ENCODE results near the gene DISC1.

DISC1 gene

GRCh38 chr1:231632119-231632518 is 5.5 kb downstream of the DISC1 start:
- TF ChIP-seq, protein P1, sequence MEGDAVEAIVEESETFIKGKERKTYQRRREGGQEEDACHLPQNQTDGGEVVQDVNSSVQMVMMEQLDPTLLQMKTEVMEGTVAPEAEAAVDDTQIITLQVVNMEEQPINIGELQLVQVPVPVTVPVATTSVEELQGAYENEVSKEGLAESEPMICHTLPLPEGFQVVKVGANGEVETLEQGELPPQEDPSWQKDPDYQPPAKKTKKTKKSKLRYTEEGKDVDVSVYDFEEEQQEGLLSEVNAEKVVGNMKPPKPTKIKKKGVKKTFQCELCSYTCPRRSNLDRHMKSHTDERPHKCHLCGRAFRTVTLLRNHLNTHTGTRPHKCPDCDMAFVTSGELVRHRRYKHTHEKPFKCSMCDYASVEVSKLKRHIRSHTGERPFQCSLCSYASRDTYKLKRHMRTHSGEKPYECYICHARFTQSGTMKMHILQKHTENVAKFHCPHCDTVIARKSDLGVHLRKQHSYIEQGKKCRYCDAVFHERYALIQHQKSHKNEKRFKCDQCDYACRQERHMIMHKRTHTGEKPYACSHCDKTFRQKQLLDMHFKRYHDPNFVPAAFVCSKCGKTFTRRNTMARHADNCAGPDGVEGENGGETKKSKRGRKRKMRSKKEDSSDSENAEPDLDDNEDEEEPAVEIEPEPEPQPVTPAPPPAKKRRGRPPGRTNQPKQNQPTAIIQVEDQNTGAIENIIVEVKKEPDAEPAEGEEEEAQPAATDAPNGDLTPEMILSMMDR (IDR thresholded peaks at IDR 0.05) = no peak

DNA sequence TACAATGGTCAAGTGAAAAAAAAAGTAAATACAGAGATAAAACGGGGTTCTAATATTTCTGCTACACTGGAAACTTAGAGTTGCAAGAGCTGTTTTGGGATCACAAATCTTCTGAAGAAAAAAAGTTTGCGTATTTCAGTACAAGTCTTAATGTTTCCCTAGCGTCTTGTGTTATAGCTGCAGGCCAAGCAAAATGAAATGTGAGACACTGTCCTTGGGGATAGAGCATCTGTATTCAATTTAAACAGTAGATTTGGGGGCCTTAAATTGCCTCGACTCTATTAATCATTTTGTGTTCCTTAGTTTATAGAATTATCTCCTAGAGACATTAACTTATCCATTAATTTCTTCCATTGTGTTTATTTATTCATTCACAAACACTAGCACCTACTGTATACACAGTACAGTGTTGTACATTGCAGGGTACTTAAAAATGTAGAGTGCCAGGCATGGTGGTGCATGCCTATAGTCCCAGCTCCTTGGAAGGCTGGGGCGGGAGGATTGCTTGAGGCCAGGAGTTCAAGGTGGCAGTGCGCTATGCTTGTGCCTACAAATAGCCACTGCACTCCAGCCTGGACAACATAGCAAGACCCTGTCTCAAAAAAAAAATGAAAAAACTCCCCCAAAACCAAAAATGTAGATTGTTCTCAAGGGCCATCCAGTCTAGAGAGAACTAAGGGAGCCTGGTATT is 7.9 kb downstream of the DISC1 start:
- TF ChIP-seq, protein P1 (IDR thresholded peaks at IDR 0.05) = no peak

DNA sequence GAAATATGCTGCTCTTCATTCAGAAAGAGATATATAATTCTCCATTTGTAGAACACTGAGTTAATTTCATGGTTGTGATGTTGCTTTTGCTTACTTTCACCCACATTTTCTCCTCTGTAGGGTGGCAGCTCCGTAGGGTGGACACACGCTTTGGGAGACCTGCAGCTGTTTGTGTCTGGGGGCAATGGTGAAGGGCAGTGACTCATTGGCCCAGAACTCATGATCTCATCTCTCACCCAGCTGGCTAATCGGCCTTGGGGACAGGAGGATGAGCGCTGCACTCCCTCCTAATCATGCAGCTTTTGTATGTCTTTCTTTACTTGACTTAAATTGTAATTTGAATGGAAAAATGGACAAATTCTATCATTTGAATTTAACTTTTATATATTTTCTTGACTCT is 9.6 kb downstream of the DISC1 start:
- TF ChIP-seq, protein P1 (IDR thresholded peaks at IDR 0.05) = no peak

- TF ChIP-seq, protein P1 (IDR thresholded peaks at IDR 0.05) = no peak
These were observed 12.1 kb downstream of the DISC1 start for GRCh38 chr1:231638647-231639046.

DNA sequence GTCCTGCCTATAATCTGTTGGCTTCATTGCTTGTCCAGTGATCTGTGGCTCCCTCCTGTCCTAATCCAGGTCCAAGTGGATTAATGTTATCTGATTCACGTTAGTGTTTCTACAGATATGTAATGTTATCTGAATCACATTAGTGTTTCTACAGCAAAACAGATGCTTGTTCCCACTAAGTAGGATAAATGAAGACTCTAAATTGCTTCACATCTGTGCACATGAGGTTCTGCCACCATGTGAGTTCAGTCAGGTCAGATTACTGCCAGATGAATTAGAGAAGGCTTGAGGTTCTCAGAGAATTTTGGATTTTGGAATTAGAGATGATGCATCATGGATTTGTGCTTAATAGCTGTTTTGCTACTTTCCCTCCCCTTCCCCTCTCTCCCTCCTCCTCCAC is 13.2 kb downstream of the DISC1 start:
- TF ChIP-seq, protein P1 (IDR thresholded peaks at IDR 0.05) = no peak

DNA sequence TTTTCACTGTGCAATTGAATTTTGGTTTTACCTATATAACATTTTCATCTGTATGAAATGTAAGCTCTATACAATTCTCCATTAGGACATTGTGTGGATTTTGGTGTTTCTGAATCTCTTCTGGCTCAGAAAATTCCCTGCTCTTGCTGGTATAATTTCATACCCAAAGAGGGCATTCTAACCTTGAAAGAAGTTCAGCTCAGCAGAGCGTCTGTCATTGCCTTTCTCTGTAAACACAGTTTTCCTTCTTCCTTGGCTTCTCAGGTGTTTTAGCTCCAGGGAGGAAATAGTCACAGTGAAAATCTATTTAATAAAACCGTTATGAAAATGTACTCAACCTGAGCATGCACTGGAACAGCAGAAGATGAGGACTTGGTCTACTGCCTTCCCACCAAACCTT is 16.0 kb downstream of the DISC1 start:
- TF ChIP-seq, protein P1 (IDR thresholded peaks at IDR 0.05) = no peak

GRCh38 chr1:231643071-231643934 is 16.7 kb downstream of the DISC1 start:
- TF ChIP-seq, protein P1 (IDR thresholded peaks at IDR 0.05) = no peak

Data from LNCAP (cell line).